ENCODE results near the gene CLRN3. TPM values are rescaled to one million over a fixed set of nuclear protein-coding genes. Genes with fewer than 3 reads are reported as not detected.

Gene CLRN3
- total RNA-seq, 2 donors from 2014 or later: not detected

DNA sequence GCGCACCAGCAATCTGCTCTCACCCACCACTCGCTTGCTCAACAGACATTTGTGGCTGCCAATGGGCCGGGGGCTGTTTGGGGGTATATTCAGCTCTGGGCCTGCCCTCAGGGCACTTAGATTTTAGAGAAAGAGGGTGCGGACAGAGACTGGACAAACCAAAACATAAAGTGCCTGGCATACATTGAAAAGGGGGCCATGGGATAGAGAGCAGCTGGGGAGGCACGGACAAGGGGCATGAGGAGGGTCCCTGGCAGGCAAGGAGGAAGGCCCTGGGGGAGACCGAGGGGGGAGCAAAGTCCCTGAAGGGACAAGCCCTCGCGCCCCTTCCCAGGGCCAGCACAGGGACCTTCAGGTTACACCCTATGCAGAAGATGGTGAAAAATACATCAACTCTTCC is 43.5 kb downstream of the CLRN3 start:
- Histone ChIP-seq H3K36me3 (ENCODE audit: control insufficient read depth, insufficient read depth, low read length) (no peaks in the 10 kb centered on the region), H3K9ac (ENCODE audit: extremely low read depth, low read length, poor library complexity, severe bottlenecking) (no peak overlapping the region), H3K27me3 (ENCODE audit: control insufficient read depth, insufficient read depth, low read length, poor library complexity, severe bottlenecking) (peaks cover 30% of the 10 kb centered on the region), H3K4me3 (ENCODE audit: low read length) (no peak overlapping the region), H3K4me1 (ENCODE audit: control insufficient read depth, insufficient read depth, low read length) (peaks cover 4% of the 10 kb centered on the region), H3K9me3 (ENCODE audit: control insufficient read depth, low read length) (no peaks in the 10 kb centered on the region), H3K27ac (ENCODE audit: low read depth, low read length) (no peak overlapping the region)
- Mint-ChIP-seq H3K4me3 (no peak overlapping the region), H3K9me3 (no peaks in the 10 kb centered on the region), H3K4me1 (peaks cover 28% of the 10 kb centered on the region), H3K27me3 (ENCODE audit: insufficient read depth) (peaks cover 43% of the 10 kb centered on the region), H3K36me3 (ENCODE audit: low read depth) (no peaks in the 10 kb centered on the region), H3K27ac (no peak overlapping the region)
- DNase-seq: peak; percentile 28
- no peak for TF ChIP-seq CTCF (conservative IDR thresholded peaks at IDR 0.05)
- WGBS, 2 experiments (ENCODE audit: insufficient coverage in 1 of 2, insufficient read length in 1 of 2): 94 to 96% methylated on average over 4 to 8 of the region's 8 CpGs

- H3K4me3 ChIP-seq (ENCODE audit: low read length): no peak overlapping the region
- DNase-seq: peak; percentile 30
- peaks cover 28% of the 10 kb centered on the region for H3K4me1 Mint-ChIP-seq
- H3K27ac ChIP-seq (ENCODE audit: low read depth, low read length): no peak overlapping the region
- peaks cover 4% of the 10 kb centered on the region for H3K4me1 ChIP-seq (ENCODE audit: control insufficient read depth, insufficient read depth, low read length)
- H3K36me3 Mint-ChIP-seq (ENCODE audit: low read depth): no peaks in the 10 kb centered on the region
- H3K9me3 Mint-ChIP-seq: no peaks in the 10 kb centered on the region
- no peak overlapping the region for H3K27ac Mint-ChIP-seq
- no peak overlapping the region for H3K4me3 Mint-ChIP-seq
- H3K9me3 ChIP-seq (ENCODE audit: control insufficient read depth, low read length): no peaks in the 10 kb centered on the region
- no peak overlapping the region for H3K9ac ChIP-seq (ENCODE audit: extremely low read depth, low read length, poor library complexity, severe bottlenecking)
- H3K36me3 ChIP-seq (ENCODE audit: control insufficient read depth, insufficient read depth, low read length): no peaks in the 10 kb centered on the region
- peaks cover 50% of the 10 kb centered on the region for H3K27me3 Mint-ChIP-seq (ENCODE audit: insufficient read depth)
- no peak for TF ChIP-seq CTCF (conservative IDR thresholded peaks at IDR 0.05)
- H3K27me3 ChIP-seq (ENCODE audit: control insufficient read depth, insufficient read depth, low read length, poor library complexity, severe bottlenecking): peaks cover 39% of the 10 kb centered on the region
- 94 to 96% methylated on average over 5 to 6 of the region's 6 CpGs for WGBS, 2 experiments (ENCODE audit: insufficient coverage in 1 of 2, insufficient read length in 1 of 2)
Measured at GRCh38 chr10:127848226-127848625, 44.5 kb downstream of the CLRN3 start.

DNA sequence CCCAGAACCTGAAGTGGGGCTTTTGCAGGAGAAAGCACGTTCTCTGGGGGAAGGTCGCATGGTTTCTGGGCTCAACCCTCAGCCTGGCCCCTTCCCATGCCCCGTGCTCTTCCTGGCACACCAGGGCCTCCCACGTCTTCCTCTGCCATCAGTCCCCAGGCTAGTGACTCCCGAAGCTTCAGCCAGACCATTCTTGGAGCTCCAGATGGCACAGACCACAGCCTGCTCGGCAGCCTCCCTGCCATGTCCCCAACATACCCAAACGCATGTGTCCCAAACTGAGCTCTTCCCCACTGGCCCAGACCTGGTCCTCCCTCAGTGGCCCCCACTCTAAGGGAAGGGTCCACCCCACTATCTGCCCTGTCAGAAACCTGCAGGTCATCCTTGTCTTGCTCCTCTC is 47.0 kb downstream of the CLRN3 start:
- Mint-ChIP-seq H3K4me1 (peaks cover 28% of the 10 kb centered on the region), H3K36me3 (ENCODE audit: low read depth) (no peaks in the 10 kb centered on the region), H3K4me3 (no peak overlapping the region), H3K27me3 (ENCODE audit: insufficient read depth) (peaks cover 47% of the 10 kb centered on the region), H3K27ac (no peak overlapping the region), H3K9me3 (no peaks in the 10 kb centered on the region)
- H3K27me3 ChIP-seq (ENCODE audit: control insufficient read depth, insufficient read depth, low read length, poor library complexity, severe bottlenecking): peaks cover 39% of the 10 kb centered on the region
- H3K9me3 ChIP-seq (ENCODE audit: control insufficient read depth, low read length): no peaks in the 10 kb centered on the region
- WGBS, 2 experiments (ENCODE audit: insufficient coverage in 1 of 2, insufficient read length in 1 of 2): 86 to 90% methylated on average over 5 to 7 of the region's 7 CpGs
- no peak for DNase-seq
- no peak overlapping the region for H3K4me3 ChIP-seq (ENCODE audit: low read length)
- no peak overlapping the region for H3K9ac ChIP-seq (ENCODE audit: extremely low read depth, low read length, poor library complexity, severe bottlenecking)
- H3K4me1 ChIP-seq (ENCODE audit: control insufficient read depth, insufficient read depth, low read length): peaks cover 4% of the 10 kb centered on the region
- no peaks in the 10 kb centered on the region for H3K36me3 ChIP-seq (ENCODE audit: control insufficient read depth, insufficient read depth, low read length)
- no peak overlapping the region for H3K27ac ChIP-seq (ENCODE audit: low read depth, low read length)
- TF ChIP-seq CTCF (conservative IDR thresholded peaks at IDR 0.05): no peak
